Measurements from ENCODE around the gene MPP2. TPM values are rescaled to one million over a fixed set of nuclear protein-coding genes. Genes with fewer than 3 reads are reported as not detected.

The MPP2 gene
- total RNA-seq, 1 donor from 2014 or later = 16.7 TPM

- peak in 1 of 2 donors; percentile 60 for DNase-seq (ENCODE audit: low spot score in 2 of 2)
- peak; percentile 18 to 60 (median 37) for TF ChIP-seq CTCF (IDR thresholded peaks at IDR 0.05)
- H3K4me3 ChIP-seq = peak overlapping the region; percentile 21 to 59
Observed at GRCh38 chr17:43917348-43918025, 10.2 kb upstream of the MPP2 start.

GRCh38 chr17:43917016-43917347 lies 9.6 kb upstream of the MPP2 start:
- no peak for TF ChIP-seq CTCF (IDR thresholded peaks at IDR 0.05)
- Histone ChIP-seq H3K36me3 (no peaks in the 10 kb centered on the region), H3K4me1 (no peaks in the 10 kb centered on the region), H3K9me3 (no peaks in the 10 kb centered on the region), H3K27ac (no peak overlapping the region), H3K27me3 (no peaks in the 10 kb centered on the region), H3K4me3 (peak overlapping the region; percentile 21 to 59)
- DNase-seq (ENCODE audit: low spot score in 2 of 2) = no peak
- intact Hi-C loops (cut with DNase I) = no loop called here

More at GRCh38 chr17:43917348-43918025, 10.2 kb upstream of the MPP2 start:
- no peaks in the 10 kb centered on the region for H3K36me3 ChIP-seq
- no peaks in the 10 kb centered on the region for H3K9me3 ChIP-seq
- H3K4me1 ChIP-seq = no peaks in the 10 kb centered on the region
- H3K27ac ChIP-seq = no peak overlapping the region
- intact Hi-C loops (cut with DNase I) = no loop called here
- no peaks in the 10 kb centered on the region for H3K27me3 ChIP-seq

GRCh38 chr17:43916385-43916784 lies 9.0 kb upstream of the MPP2 start:
- no peaks in the 10 kb centered on the region for H3K4me1 ChIP-seq
- no peaks in the 10 kb centered on the region for H3K36me3 ChIP-seq
- H3K27ac ChIP-seq = no peak overlapping the region
- TF ChIP-seq CTCF (IDR thresholded peaks at IDR 0.05) = no peak
- H3K4me3 ChIP-seq = no peak overlapping the region
- intact Hi-C loops (cut with DNase I) = no loop called here
- H3K27me3 ChIP-seq = no peaks in the 10 kb centered on the region
- H3K9me3 ChIP-seq = no peaks in the 10 kb centered on the region
- DNase-seq (ENCODE audit: low spot score in 2 of 2) = no peak

- Histone ChIP-seq H3K27ac (no peak overlapping the region), H3K36me3 (no peaks in the 10 kb centered on the region), H3K27me3 (no peaks in the 10 kb centered on the region), H3K9me3 (no peaks in the 10 kb centered on the region), H3K4me3 (no peak overlapping the region), H3K4me1 (no peaks in the 10 kb centered on the region)
- DNase-seq (ENCODE audit: low spot score in 2 of 2) = no peak
- TF ChIP-seq CTCF (IDR thresholded peaks at IDR 0.05) = no peak
- intact Hi-C loops (cut with DNase I) = no loop called here
Observed at GRCh38 chr17:43915559-43915958, 8.2 kb upstream of the MPP2 start.

- no peak for DNase-seq (ENCODE audit: low spot score in 2 of 2)
- intact Hi-C loops (cut with DNase I) = no loop called here
- H3K27me3 ChIP-seq = no peaks in the 10 kb centered on the region
Observed at GRCh38 chr17:43914451-43914850, 7.1 kb upstream of the MPP2 start.

More at GRCh38 chr17:43914451-43914850, 7.1 kb upstream of the MPP2 start:
- H3K27ac ChIP-seq = no peak overlapping the region
- no peaks in the 10 kb centered on the region for H3K36me3 ChIP-seq
- no peaks in the 10 kb centered on the region for H3K4me1 ChIP-seq
- H3K9me3 ChIP-seq = no peaks in the 10 kb centered on the region
- H3K4me3 ChIP-seq = no peak overlapping the region
- TF ChIP-seq CTCF (IDR thresholded peaks at IDR 0.05) = no peak

Measured in ascending aorta (tissue), 2 donors.